Measurements from ENCODE around the gene PREX1.
A peak's percentile ranks its signal among the peaks of the same experiment; 100 is the strongest.

Gene PREX1

GRCh38 chr20:48750376-48750775 is 77.4 kb downstream of the PREX1 start:
- no peak for DNase-seq (ENCODE audit: low spot score)

GRCh38 chr20:48749437-48749836 is 78.4 kb downstream of the PREX1 start:
- no peak for DNase-seq (ENCODE audit: low spot score)

- DNase-seq (ENCODE audit: low spot score) = no peak
Measured at GRCh38 chr20:48748556-48748955, 79.2 kb downstream of the PREX1 start.

DNA sequence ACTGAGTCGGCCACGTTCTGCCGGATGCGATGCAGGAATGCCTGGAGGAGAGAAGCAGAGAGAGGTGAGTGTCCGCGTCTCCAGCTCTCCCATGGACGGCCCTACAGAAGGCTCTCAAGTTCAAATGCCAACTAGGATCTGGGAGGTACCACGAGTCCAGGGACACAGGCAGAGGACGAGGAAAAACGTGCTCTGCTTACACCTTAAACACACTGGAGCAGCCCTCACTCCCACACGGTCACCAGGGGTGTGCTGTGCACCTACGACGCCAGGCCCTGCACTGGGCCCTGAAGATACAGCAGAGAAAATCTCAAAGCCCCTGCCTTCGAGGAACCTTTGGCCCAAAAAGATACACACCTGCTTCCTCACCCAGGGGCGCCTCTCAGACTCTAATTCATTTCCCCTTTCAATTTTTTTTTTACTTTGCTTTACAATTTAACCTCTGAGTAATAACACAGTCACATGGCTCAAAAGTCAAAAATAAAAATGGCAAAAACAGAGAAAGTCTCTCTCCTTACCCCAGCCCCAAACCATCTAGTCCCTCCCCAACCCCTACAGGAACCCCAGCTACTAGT is 79.9 kb downstream of the PREX1 start:
- no peak for DNase-seq (ENCODE audit: low spot score)

DNA sequence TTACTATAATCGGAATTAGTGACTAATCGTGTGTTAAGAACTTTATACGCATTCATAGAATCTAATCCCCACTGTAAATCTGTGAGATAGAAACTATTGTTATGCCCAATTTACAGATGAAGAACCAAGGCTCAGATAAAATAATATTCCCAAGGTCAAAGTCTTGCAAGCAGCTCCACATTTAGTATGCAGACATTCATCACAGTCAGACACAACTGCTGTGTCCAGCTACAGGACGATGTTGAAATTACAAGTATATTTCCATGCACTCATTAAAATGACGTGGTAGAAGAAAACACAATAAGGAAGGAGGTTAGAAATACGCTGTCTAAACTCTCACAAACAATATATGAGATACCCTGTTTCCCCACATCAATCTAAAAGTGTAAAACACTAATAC is 82.5 kb downstream of the PREX1 start:
- DNase-seq (ENCODE audit: low spot score) = no peak

DNA sequence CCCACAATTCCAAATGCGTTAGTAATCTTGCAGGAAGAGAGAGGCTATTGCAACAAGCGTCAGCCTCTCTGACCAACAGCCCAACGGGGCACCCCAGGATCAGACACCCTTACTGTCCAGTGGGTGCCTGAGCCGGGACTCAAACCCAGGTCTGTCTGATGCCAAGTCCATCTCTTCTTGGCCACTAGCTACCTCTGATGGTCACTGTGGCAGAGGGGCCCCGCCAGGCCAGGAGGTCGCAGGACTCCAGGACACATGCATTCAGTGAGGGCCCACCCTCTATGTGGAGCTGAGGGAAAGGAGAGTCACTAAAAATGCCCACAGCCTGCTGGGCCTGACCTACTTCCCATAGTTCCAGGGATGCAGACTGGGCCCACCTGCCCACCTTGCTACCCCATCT is 83.3 kb downstream of the PREX1 start:
- DNase-seq (ENCODE audit: low spot score) = no peak

- DNase-seq (ENCODE audit: low spot score) = no peak
Measured at GRCh38 chr20:48743807-48744206, 84.0 kb downstream of the PREX1 start.

DNA sequence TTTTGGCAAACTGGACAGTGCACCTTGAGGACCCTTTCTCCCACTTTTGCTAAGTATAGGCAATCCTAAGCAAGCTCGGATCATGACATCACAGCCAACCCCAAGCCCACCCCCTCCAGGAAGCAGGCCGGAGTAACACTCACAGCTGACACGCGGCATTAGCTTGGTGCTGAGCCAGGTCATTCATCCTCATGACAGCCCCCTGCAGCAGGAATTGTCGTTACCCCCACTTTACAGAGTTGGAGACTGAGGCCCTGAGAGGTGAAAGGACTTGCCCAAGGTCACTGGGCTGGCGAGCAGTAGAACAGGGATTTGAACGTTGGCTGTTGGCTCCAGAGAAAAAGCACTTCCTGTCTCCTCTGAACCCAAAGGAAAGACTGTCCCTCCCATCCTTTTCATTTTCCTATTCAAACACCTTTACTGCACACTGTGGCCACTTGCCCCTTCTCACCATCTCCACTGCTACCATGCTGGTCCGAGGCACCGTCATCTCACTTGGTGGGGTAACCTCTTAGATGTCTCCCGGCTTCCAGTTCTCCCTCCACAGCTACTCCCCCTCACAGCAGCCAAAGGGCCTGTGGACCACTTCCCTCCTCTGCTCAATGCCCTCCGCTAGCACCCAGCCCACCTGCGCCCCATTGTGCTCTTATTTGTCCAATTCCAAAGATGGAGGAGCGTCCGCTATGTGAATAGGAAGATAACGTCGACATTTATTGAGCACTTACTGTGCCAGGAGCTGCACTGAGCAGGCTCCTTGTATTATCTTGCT is 84.7 kb downstream of the PREX1 start:
- DNase-seq (ENCODE audit: low spot score) = no peak

DNA sequence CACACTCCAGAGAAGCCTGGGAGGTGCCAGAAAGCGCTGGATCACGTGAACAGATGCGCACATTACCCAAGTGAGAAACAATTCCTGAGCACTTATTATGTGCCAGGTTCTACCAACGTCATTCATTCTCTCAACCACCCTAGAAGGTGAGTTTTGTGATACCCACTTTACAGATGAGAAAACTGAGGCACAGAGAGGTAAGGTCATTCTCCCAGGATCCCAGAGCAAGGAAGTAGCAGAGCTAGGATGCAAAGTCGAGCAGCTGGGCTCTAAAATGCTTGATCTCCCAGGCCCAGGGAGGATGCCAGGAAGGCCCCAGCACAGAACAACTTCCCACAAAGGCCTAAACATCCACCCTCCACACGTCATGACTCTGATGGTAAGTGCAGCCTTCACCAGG is 85.6 kb downstream of the PREX1 start:
- DNase-seq (ENCODE audit: low spot score) = no peak

- DNase-seq (ENCODE audit: low spot score) = no peak
Measured at GRCh38 chr20:48741669-48742068, 86.1 kb downstream of the PREX1 start.

- no peak for DNase-seq (ENCODE audit: low spot score)
Measured at GRCh38 chr20:48740712-48741111, 87.1 kb downstream of the PREX1 start.

DNA sequence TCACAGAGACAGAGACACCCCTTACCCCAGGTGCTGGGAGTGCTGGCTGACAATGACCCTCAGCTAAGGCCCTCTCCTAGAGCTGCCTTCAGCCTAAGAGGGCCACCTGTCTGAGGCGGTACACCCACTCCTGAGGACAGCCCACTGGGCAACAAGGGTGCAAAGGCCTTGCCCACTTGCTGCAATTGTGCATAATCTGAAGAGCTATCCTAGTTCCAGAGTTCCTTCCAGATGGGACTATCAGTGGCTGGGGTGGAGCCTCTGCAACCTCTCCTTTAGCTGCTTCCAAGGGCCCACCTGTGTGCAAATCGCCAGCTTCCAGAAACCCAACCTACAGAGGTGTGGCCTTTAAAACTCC is 87.5 kb downstream of the PREX1 start:
- no peak for DNase-seq (ENCODE audit: low spot score)

- no peak for DNase-seq (ENCODE audit: low spot score)
Measured at GRCh38 chr20:48739395-48740291, 88.2 kb downstream of the PREX1 start.

GRCh38 chr20:48738399-48739304 is 89.1 kb downstream of the PREX1 start:
- DNase-seq (ENCODE audit: low spot score) = no peak

DNA sequence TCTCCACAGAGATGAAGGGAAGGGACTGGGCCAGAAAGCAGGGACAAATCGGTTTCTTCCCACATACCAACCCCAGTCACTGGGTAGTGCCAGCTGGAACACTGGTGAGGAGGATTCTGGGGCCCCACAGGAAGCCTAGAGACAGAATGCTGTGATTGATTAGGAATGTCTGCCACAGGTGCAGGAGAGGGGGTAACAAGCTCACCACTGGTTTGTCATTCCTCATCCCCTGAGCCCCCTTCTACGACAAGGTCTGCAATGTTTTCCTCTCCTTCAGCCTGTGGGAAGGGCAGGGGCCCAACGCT is 89.8 kb downstream of the PREX1 start:
- DNase-seq (ENCODE audit: low spot score) = no peak

GRCh38 chr20:48737434-48738093 is 90.2 kb downstream of the PREX1 start:
- DNase-seq (ENCODE audit: low spot score) = no peak

GRCh38 chr20:48736636-48737035 is 91.2 kb downstream of the PREX1 start:
- DNase-seq (ENCODE audit: low spot score) = no peak

DNA sequence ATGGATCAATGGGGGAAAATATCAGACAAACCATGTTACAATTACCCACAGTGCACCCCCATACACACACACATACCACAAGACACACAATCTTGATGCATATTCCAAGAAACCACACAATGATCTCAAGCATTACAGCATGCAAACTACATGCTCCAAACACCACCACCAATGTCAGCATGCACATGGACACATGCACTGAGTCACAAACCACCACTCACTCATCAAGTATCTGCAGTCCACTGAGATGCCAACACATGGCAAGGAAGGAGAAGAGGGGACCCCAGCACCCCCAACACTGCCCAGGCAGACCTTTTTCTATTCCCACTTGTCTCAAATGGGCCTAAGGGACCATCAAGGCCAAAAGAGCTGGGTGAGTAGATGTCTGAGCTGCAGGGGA is 91.6 kb downstream of the PREX1 start:
- no peak for DNase-seq (ENCODE audit: low spot score)

DNA sequence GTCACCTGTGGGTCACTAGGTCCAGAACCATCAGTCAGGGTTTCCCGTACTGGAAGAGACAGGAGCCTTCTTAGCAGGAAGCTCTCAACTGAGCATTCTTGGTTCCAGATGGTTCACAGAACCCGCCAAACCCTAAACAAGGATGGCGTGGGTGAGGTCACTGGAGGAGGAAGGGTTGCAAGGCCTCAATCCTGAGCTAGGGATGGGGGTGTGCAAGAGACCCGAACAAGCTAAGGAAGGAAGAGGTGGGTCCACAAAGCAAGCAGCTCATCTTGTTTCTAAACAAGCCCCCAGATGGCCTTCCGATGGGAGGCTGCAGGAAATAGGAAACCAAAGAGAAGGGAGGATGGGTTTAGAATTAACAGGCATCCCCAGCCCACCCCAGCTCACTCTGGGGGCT is 92.7 kb downstream of the PREX1 start:
- peak; percentile 71 for DNase-seq (ENCODE audit: low spot score)

DNA sequence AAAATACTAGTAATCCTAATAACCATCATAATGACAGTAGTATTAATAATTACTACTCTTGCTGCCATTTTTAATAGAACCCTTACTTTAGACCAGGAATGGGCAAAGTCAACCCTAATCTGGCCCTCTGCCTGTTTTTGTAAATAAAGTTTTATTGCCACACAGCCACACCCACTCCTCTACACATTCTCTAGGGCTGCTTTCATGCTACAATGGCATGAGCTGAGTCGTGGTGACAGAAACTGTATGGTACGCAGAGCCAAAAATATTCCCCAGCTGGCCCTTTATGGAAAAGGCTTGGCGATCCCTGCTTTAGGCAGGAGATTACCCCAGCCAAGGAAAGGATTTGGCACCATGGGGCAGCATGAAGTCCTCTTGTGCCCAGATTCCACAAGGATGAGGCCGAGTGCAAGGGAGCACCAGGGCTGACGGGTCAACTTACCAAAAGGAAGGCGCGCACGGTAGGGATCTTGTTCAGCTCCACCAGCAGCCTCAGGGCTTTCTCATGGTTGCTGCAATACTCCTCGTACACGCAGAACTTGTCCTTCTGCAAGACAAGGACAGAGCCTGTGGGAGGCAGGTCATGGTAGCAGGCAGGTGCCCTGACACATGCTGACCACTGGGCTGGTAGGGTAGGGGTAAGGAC is 93.6 kb downstream of the PREX1 start:
- no peak for DNase-seq (ENCODE audit: low spot score)

DNA sequence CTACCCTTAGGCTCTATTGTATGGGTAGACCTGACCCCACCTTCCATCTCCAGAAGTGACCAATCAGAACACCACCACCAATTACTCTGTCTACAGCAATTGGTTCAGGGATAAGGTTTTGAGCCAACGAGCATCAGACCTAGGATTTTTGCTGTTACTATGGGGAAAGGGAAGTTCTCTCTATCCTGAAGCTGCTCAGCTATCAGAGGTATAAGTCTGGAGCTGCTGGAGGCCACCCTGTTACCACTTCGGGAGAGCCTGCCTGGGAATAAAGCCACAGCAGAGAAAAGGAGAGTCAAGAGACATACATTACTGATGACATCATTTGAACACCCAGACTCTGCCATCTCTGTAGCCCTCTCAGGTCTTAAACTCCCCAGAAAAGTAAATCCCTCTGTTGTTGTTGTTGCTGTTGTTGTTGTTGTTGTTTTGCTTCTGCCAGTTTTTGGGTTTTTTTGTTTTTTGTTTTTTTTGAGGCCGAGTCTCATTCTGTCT is 94.5 kb downstream of the PREX1 start:
- DNase-seq (ENCODE audit: low spot score) = no peak
